Upper lobe of left lung (tissue), 6 donors: ENCODE results near the gene AMFR. TPM values are rescaled to one million over a fixed set of nuclear protein-coding genes. Genes with fewer than 3 reads are reported as not detected.

Experiments used
- ATAC-seq, 2 donors: fragments of 200-7000 bp; cut with Tn5 transposase; one replicate each; pipeline ENCODE4 v1.9.1; 2022; ENCODE audit warnings: mild to moderate bottlenecking in 2 of 2, moderate library complexity in 2 of 2; ENCODE audit not compliant: low FRiP score in 2 of 2
- DNase-seq, 2 donors: peaks; one replicate each; pipeline ENCODE4 v3.0.0-alpha.2; 2019 to 2020
- H3K27ac ChIP-seq, 4 donors: fragments of 200-600 bp; sonication (generic); one replicate each; pipeline ENCODE4 v1.5.1; 2016 to 2019
- H3K27me3 ChIP-seq, 4 donors: fragments of 200-600 bp; sonication (generic); one replicate each; pipeline ENCODE4 v1.5.1; 2017 to 2019
- H3K36me3 ChIP-seq, 4 donors: fragments of 200-600 bp; sonication (generic); one replicate each; pipeline ENCODE4 v1.5.1; 2016 to 2019
- H3K4me1 ChIP-seq, 4 donors: fragments of 200-600 bp; sonication (generic); one replicate each; pipeline ENCODE4 v1.5.1; 2018 to 2019
- H3K4me3 ChIP-seq, 4 donors: fragments of 200-600 bp; sonication (generic); one replicate each; pipeline ENCODE4 v1.5.1; 2017 to 2019; ENCODE audit warnings: mild to moderate bottlenecking in 2 of 4, moderate library complexity in 1 of 4
- H3K9me3 ChIP-seq, 4 donors: fragments of 200-600 bp; sonication (generic); one replicate each; pipeline ENCODE4 v1.5.1; 2018 to 2019
- CTCF ChIP-seq, 6 experiments: fragments of 450-650 bp in 4 of 6; fragments of 200-600 bp in 2 of 6; sonication (generic) in 2 of 6; IDR thresholded peaks; one replicate each; pipeline ENCODE4 v1.5.1; 2016 to 2019; ENCODE audit warnings: antibody characterized with exemption in 6 of 6
- EP300 ChIP-seq, 4 donors: sonication (generic); formaldehyde crosslinking; IDR thresholded peaks; one replicate each; pipeline ENCODE4 v1.5.1; 2017; ENCODE audit warnings: antibody characterized with exemption in 4 of 4, control low read depth in 2 of 4
- POLR2A ChIP-seq, 4 donors: fragments of 450-650 bp; IDR thresholded peaks; one replicate each; pipeline ENCODE4 v1.5.1; 2016 to 2017; ENCODE audit warnings: antibody characterized with exemption in 4 of 4, mild to moderate bottlenecking in 2 of 4
- POLR2AphosphoS5 ChIP-seq, 2 donors: sonication (generic); formaldehyde crosslinking; IDR thresholded peaks; one replicate each; pipeline ENCODE4 v1.5.1; 2017; ENCODE audit warnings: antibody characterized with exemption in 2 of 2
- WGBS, 2 donors: methylation state at CpG; one replicate each; pipeline ENCODE4 v1.1.5; 2017 to 2018; 5-methylcytosine and 5-hydroxymethylcytosine counted together
- total RNA-seq, 6 donors: library from RNA; depleted of rRNA in 4 of 6; stranded (reverse); fragments of >200 nt in 4 of 6; gene quantifications; one replicate each; pipeline versions ENCODE4 v1.1.0 to v1.2.1, GENCODE V29; 2016 to 2021
- donor health status: DM: no; HTN: no; CAD: no; lungs with moderate emphysema.
- donor health status: DM: no; HTN: yes; CAD: no; lungs with severe emphysema.

The AMFR gene
- total RNA-seq, 6 donors from 2014 or later: 67.1 to 344 (median 98.0) TPM

- Histone ChIP-seq H3K27me3 (no peaks in the 10 kb centered on the region), H3K9me3 (no peaks in the 10 kb centered on the region), H3K4me1 (no peaks in the 10 kb centered on the region), H3K36me3 (no peaks in the 10 kb centered on the region), H3K4me3 (no peak overlapping the region), H3K27ac (no peak overlapping the region)
- ATAC-seq (no peak), DNase-seq (no peak)
- WGBS, 2 donors: 84% methylated on average over 5 of the region's 8 CpGs; no CpG with 5 or more reads in 1 of the 2 donors
- TF ChIP-seq EP300 (IDR thresholded peaks at IDR 0.05) (no peak), POLR2A (IDR thresholded peaks at IDR 0.05) (no peak), CTCF (IDR thresholded peaks at IDR 0.05) (no peak), POLR2AphosphoS5 (IDR thresholded peaks at IDR 0.05) (no peak)
Observed at GRCh38 chr16:56347166-56347565, 78.2 kb downstream of the AMFR start.

GRCh38 chr16:56346131-56346890 lies 79.0 kb downstream of the AMFR start:
- Histone ChIP-seq H3K27me3 (no peaks in the 10 kb centered on the region), H3K36me3 (no peaks in the 10 kb centered on the region), H3K9me3 (no peaks in the 10 kb centered on the region), H3K4me1 (no peaks in the 10 kb centered on the region), H3K27ac (no peak overlapping the region), H3K4me3 (no peak overlapping the region)
- DNase-seq (no peak), ATAC-seq (no peak)
- TF ChIP-seq POLR2AphosphoS5 (IDR thresholded peaks at IDR 0.05) (no peak), POLR2A (IDR thresholded peaks at IDR 0.05) (no peak), EP300 (IDR thresholded peaks at IDR 0.05) (no peak), CTCF (IDR thresholded peaks at IDR 0.05) (no peak)
- 91 to 95% methylated on average over 14 to 15 of the region's 15 CpGs for WGBS, 2 donors

- Histone ChIP-seq H3K4me1 (no peaks in the 10 kb centered on the region), H3K4me3 (no peak overlapping the region), H3K27me3 (no peaks in the 10 kb centered on the region), H3K36me3 (no peaks in the 10 kb centered on the region), H3K9me3 (no peaks in the 10 kb centered on the region), H3K27ac (no peak overlapping the region)
- 90 to 93% methylated on average over 7 to 13 of the region's 13 CpGs for WGBS, 2 donors
- no peak for ATAC-seq
- DNase-seq: no peak
- TF ChIP-seq POLR2AphosphoS5 (IDR thresholded peaks at IDR 0.05): no peak
- TF ChIP-seq POLR2A (IDR thresholded peaks at IDR 0.05): no peak
- no peak for TF ChIP-seq CTCF (IDR thresholded peaks at IDR 0.05)
- TF ChIP-seq EP300 (IDR thresholded peaks at IDR 0.05): no peak
Observed at GRCh38 chr16:56345406-56346050, 79.8 kb downstream of the AMFR start.

GRCh38 chr16:56344518-56345405 lies 80.6 kb downstream of the AMFR start:
- Histone ChIP-seq H3K36me3 (no peaks in the 10 kb centered on the region), H3K9me3 (no peaks in the 10 kb centered on the region), H3K4me1 (no peaks in the 10 kb centered on the region), H3K4me3 (no peak overlapping the region), H3K27ac (no peak overlapping the region), H3K27me3 (no peaks in the 10 kb centered on the region)
- TF ChIP-seq CTCF (IDR thresholded peaks at IDR 0.05) (no peak), POLR2AphosphoS5 (IDR thresholded peaks at IDR 0.05) (no peak), EP300 (IDR thresholded peaks at IDR 0.05) (no peak)
- DNase-seq: no peak
- no peak for ATAC-seq
- 78 to 90% methylated on average over 7 to 18 of the region's 18 CpGs for whole genome bisulfite sequencing, 2 donors
